ENCODE data around the gene FAM181A. TPM values are rescaled to one million over a fixed set of nuclear protein-coding genes. Genes with fewer than 3 reads are reported as not detected.

Gene FAM181A
- total RNA-seq, 1 donor from 2014 or later, result not detected

DNA sequence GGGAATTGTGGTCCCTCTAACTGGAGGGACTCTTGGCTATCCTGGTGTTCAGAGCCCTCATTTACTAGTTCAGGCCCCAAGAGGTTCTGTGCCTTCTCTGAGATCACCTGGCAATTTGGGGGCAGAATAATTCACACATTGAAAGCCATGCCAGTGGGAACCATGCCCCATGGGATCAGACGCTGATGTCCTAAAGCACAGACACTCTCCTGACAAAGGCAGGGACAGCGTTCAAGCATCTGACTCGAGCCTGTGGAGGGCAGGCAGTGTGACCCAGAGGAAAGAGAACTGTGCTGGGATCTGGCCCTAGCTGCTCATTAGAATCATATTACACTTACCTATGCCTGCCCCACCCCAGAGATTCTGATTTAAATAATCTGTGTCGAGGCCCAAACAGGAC, 51.6 kb downstream of the FAM181A start:
- no peak for DNase-seq (ENCODE audit: low read depth)
- Histone ChIP-seq H3K27me3 (ENCODE audit: control insufficient read depth, insufficient read depth, low read length) (peaks cover 6% of the 10 kb centered on the region), H3K36me3 (ENCODE audit: control insufficient read depth, insufficient read depth, low read length) (no peaks in the 10 kb centered on the region), H3K4me3 (ENCODE audit: low read depth, low read length) (no peak overlapping the region)
- TF ChIP-seq CTCF (IDR thresholded peaks at IDR 0.05; ENCODE audit: insufficient read depth, low read length, poor library complexity, severe bottlenecking), result no peak

Other genes with a start within 250 kb of the FAM181A start
- gene PRIMA1, start 138.9 kb upstream of the FAM181A start, total RNA-seq, result not detected in 2 replicates
- gene ASB2, start 49.2 kb downstream of the FAM181A start, total RNA-seq, result 7.4 and 8.8 TPM in 2 replicates
- not detected in 2 replicates for gene CCDC197, start 70.0 kb downstream of the FAM181A start, total RNA-seq
- gene OTUB2, start 99.0 kb downstream of the FAM181A start, total RNA-seq, result 6.4 and 8.3 TPM in 2 replicates
- 97.3 and 98.2 TPM in 2 replicates for gene DDX24, start 153.9 kb downstream of the FAM181A start, total RNA-seq
- 21.5 and 24.7 TPM in 2 replicates for gene IFI27L1, start 154.0 kb downstream of the FAM181A start, total RNA-seq
- under 0.01 and 1.4 TPM in 2 replicates for gene IFI27, start 183.4 kb downstream of the FAM181A start, total RNA-seq
- 81.0 and 155 TPM in 2 replicates for gene IFI27L2, start 202.3 kb downstream of the FAM181A start, total RNA-seq
- gene PPP4R4, start 247.0 kb downstream of the FAM181A start, total RNA-seq, result 0.68 and 2.4 TPM in 2 replicates